Stomach (tissue), 9 donors: ENCODE measurements around the gene PKNOX2. TPM values are rescaled to one million over a fixed set of nuclear protein-coding genes. Genes with fewer than 3 reads are reported as not detected.

ENCODE experiments used
- DNase-seq, 2 donors: peaks; one replicate each; pipeline versions ENCODE4 v3.0.0 to v3.0.0-alpha.2; 2013 to 2019
- H3K27ac ChIP-seq, 5 donors: fragments of 200-600 bp in 4 of 5; sonication (generic) in 4 of 5; one replicate each; pipeline ENCODE4 v1.5.1; 2013 to 2019; ENCODE audit warnings: mild to moderate bottlenecking in 1 of 5, moderate library complexity in 1 of 5
- H3K27me3 ChIP-seq, 3 donors: fragments of 200-600 bp; sonication (generic); one replicate each; pipeline ENCODE4 v1.5.1; 2017 to 2019; ENCODE audit warnings: mixed run types in 1 of 3
- H3K36me3 ChIP-seq, 4 donors: fragments of 200-600 bp; sonication (generic); 1 replicate in 3 of 4; 2 replicates in 1 of 4; pipeline ENCODE4 v1.5.1; 2016 to 2019
- H3K4me1 ChIP-seq, 4 donors: fragments of 200-600 bp; sonication (generic); one replicate each; pipeline ENCODE4 v1.5.1; 2016 to 2019
- H3K4me3 ChIP-seq, 4 donors: fragments of 200-600 bp; sonication (generic) in 3 of 4; one replicate each; pipeline ENCODE4 v1.5.1; 2016 to 2019; ENCODE audit warnings: mild to moderate bottlenecking in 1 of 4
- H3K9me3 ChIP-seq, 4 donors: fragments of 200-600 bp; sonication (generic); one replicate each; pipeline ENCODE4 v1.5.1; 2016 to 2019
- CTCF ChIP-seq, 7 experiments: fragments of 450-650 bp in 4 of 7; fragments of 200-600 bp in 3 of 7; sonication (generic) in 3 of 7; IDR thresholded peaks; one replicate each; pipeline ENCODE4 v1.5.1; 2016 to 2019; ENCODE audit warnings: antibody characterized with exemption in 7 of 7, control low read depth in 2 of 7, mild to moderate bottlenecking in 1 of 7
- EP300 ChIP-seq: sonication (generic); formaldehyde crosslinking; IDR thresholded peaks from one replicate; pipeline ENCODE4 v1.6.1; 2017; ENCODE audit warnings: antibody characterized with exemption
- POLR2A ChIP-seq, 4 donors: fragments of 450-650 bp; IDR thresholded peaks; one replicate each; pipeline ENCODE4 v1.6.1; 2016; ENCODE audit warnings: antibody characterized with exemption in 4 of 4, control low read depth in 2 of 4, mild to moderate bottlenecking in 1 of 4, moderate library complexity in 1 of 4
- POLR2AphosphoS5 ChIP-seq, 3 donors: sonication (generic); formaldehyde crosslinking; IDR thresholded peaks; one replicate each; pipeline ENCODE4 v1.6.1; 2016; ENCODE audit warnings: antibody characterized with exemption in 3 of 3
- WGBS, 5 donors: extraction: QIAGEN DNeasy Blood & Tissue Kit in 3 of 5; methylation state at CpG; one replicate each; pipeline versions ENCODE4 v1.1.5 to v1.1.7; 2013 to 2018; 5-methylcytosine and 5-hydroxymethylcytosine counted together
- intact Hi-C: fragments of 100-400 bp; cut with DNase I; formaldehyde crosslinking; loops from one replicate; pipeline ENCODE4 v1.15.1; 2023; ENCODE audit warnings: low total_unique reads
- polyA plus RNA-seq, 3 donors: library from polyadenylated mRNA; stranded (reverse); fragments of 200-250 nt; gene quantifications; one replicate each; pipeline ENCODE4 v1.2.3, GENCODE V29; 2013
- total RNA-seq, 5 donors: library from RNA; depleted of rRNA; stranded (reverse); fragments of >200 nt; gene quantifications; one replicate each; pipeline versions ENCODE4 v1.1.0 to v1.2.3, GENCODE V29; 2014 to 2016
- donor health status: healthy with polysubstance abuse.
- donor health status: Bipolar disorder and iron deficiency.
- donor health status: healthy.

PKNOX2 gene
- total and polyA plus RNA-seq, 8 donors = 0.83 to 4.9 (median 2.3) TPM; not detected in 1

GRCh38 chr11:125388611-125389010, 224.1 kb downstream of the PKNOX2 start:
- WGBS, 5 donors = 90 to 96% (median 92%) methylated on average over 7 of the region's 7 CpGs
- Histone ChIP-seq H3K27me3 (no peaks in the 10 kb centered on the region), H3K4me3 (no peak overlapping the region), H3K4me1 (peaks cover 0 to 11% (median 0%) of the 10 kb centered on the region in 4 donors), H3K36me3 (peaks cover 0 to 5% (median 0%) of the 10 kb centered on the region in 4 donors), H3K9me3 (no peaks in the 10 kb centered on the region), H3K27ac (no peak overlapping the region)
- TF ChIP-seq EP300 (no peak), POLR2AphosphoS5 (IDR thresholded peaks at IDR 0.05) (no peak), CTCF (IDR thresholded peaks at IDR 0.05) (no peak), POLR2A (IDR thresholded peaks at IDR 0.05) (no peak)
- DNase-seq = no peak
- intact Hi-C loops = no loop called here

- Histone ChIP-seq H3K36me3 (peaks cover 0 to 5% (median 0%) of the 10 kb centered on the region in 4 donors), H3K4me3 (no peak overlapping the region), H3K4me1 (peaks cover 0 to 11% (median 0%) of the 10 kb centered on the region in 4 donors), H3K27me3 (no peaks in the 10 kb centered on the region), H3K27ac (no peak overlapping the region), H3K9me3 (no peaks in the 10 kb centered on the region)
- intact Hi-C loops = no loop called here
- TF ChIP-seq POLR2A (IDR thresholded peaks at IDR 0.05) (no peak), EP300 (no peak), CTCF (IDR thresholded peaks at IDR 0.05) (no peak), POLR2AphosphoS5 (IDR thresholded peaks at IDR 0.05) (no peak)
- DNase-seq = no peak
- 92 to 95% (median 93%) methylated on average over 19 of the region's 19 CpGs for WGBS, 5 donors
These were observed 225.0 kb downstream of the PKNOX2 start for GRCh38 chr11:125389339-125390166.

- H3K27ac ChIP-seq = peak overlapping the region in 1 of 5 donors; percentile 23
- H3K4me3 ChIP-seq = no peak overlapping the region
- no peak for DNase-seq
- H3K9me3 ChIP-seq = no peaks in the 10 kb centered on the region
- H3K36me3 ChIP-seq = peaks cover 0 to 5% (median 0%) of the 10 kb centered on the region in 4 donors
- intact Hi-C loops = no loop called here
- 8 to 16% (median 10%) methylated on average over 5 of the region's 5 CpGs for WGBS, 5 donors
- peaks cover 0 to 11% (median 0%) of the 10 kb centered on the region in 4 donors for H3K4me1 ChIP-seq
- no peaks in the 10 kb centered on the region for H3K27me3 ChIP-seq
- TF ChIP-seq EP300 = no peak
- TF ChIP-seq POLR2A (IDR thresholded peaks at IDR 0.05) = no peak
- no peak for TF ChIP-seq POLR2AphosphoS5 (IDR thresholded peaks at IDR 0.05)
- TF ChIP-seq CTCF (IDR thresholded peaks at IDR 0.05) = no peak
These were observed 226.4 kb downstream of the PKNOX2 start for GRCh38 chr11:125390946-125391345.

GRCh38 chr11:125393331-125393730, 228.8 kb downstream of the PKNOX2 start:
- H3K36me3 ChIP-seq = peaks cover 0 to 9% (median 5%) of the 10 kb centered on the region in 4 donors
- WGBS, 5 donors = 75 to 84% (median 83%) methylated on average over 9 of the region's 9 CpGs

More at GRCh38 chr11:125393331-125393730, 228.8 kb downstream of the PKNOX2 start:
- Histone ChIP-seq H3K4me1 (peaks cover 0 to 11% (median 0%) of the 10 kb centered on the region in 4 donors), H3K27ac (no peak overlapping the region), H3K9me3 (no peaks in the 10 kb centered on the region), H3K27me3 (no peaks in the 10 kb centered on the region), H3K4me3 (no peak overlapping the region)
- no peak for DNase-seq
- TF ChIP-seq POLR2AphosphoS5 (IDR thresholded peaks at IDR 0.05) (no peak), POLR2A (IDR thresholded peaks at IDR 0.05) (no peak), EP300 (no peak), CTCF (IDR thresholded peaks at IDR 0.05) (no peak)
- intact Hi-C loops = no loop called here
